ENCODE results near the gene OSBPL6. TPM values are rescaled to one million over a fixed set of nuclear protein-coding genes. Genes with fewer than 3 reads are reported as not detected.

Gene OSBPL6
- total and polyA plus RNA-seq, 9 of the 15 experiments (the other 6 are each of a cell fraction or from before 2014, with no cell fraction given): 3.4 to 12.7 (median 9.3) TPM

DNA sequence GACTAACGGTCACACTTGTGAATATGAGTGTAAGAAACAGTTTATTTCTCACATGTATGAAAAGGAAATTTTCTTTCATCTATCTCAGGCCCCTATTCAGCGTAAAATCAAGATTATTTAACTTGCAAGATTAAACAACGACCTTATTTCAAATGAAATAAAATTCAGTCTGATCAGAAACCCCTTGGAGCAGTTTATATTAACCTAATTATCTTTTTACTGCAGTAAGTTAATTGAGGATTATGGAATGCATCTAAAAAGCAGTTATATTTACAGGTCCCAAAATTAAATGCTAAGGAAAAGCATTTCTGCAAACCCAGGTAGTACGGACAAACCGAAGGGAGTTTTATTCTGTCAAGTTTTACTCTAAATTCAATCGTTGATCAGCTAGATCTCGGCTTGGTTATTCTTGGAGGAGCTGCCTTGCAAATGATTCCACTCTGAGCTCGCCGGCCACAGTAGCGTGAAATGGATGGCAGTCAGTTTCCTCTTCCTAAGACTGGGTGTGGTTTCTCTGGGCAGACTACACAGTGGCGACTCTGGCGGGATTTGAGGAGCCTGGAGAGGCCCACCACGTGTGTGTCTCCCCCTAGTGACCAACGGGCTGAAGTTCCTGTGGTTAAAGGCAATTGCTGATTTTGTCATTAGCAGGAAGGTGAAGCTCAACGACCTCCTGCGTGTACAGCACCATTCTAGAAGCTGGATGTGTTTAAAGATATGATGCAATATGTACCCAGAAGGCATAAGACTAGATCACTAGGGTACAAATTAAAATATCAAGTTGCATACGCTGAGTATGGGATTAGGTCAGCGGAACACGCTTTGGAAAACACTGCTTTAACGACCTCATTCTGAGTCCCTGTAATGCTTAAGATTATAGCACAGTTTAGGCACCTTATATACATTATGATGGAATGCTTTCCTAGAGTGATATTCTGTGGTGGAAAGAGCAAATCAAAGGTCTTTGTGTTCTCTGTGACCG lies 220.2 kb downstream of the OSBPL6 start (continued):
- TF ChIP-seq MTA1 (IDR thresholded peaks at IDR 0.05; ENCODE audit: borderline replicate concordance): peak; percentile 62; the same call in 1 of the 2 replicates
- TF ChIP-seq, protein P1, sequence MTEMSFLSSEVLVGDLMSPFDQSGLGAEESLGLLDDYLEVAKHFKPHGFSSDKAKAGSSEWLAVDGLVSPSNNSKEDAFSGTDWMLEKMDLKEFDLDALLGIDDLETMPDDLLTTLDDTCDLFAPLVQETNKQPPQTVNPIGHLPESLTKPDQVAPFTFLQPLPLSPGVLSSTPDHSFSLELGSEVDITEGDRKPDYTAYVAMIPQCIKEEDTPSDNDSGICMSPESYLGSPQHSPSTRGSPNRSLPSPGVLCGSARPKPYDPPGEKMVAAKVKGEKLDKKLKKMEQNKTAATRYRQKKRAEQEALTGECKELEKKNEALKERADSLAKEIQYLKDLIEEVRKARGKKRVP (CRISPR knock-in tag; IDR thresholded peaks at IDR 0.05): peak; percentile 97
- TF ChIP-seq NR4A1 (CRISPR knock-in tag; IDR thresholded peaks at IDR 0.05): no peak
- TF ChIP-seq NR4A1 (tag; IDR thresholded peaks at IDR 0.05): no peak
- TF ChIP-seq SP1 (CRISPR knock-in tag; IDR thresholded peaks at IDR 0.05): peak; percentile 81
- TF ChIP-seq ZNF766 (CRISPR knock-in tag; conservative IDR thresholded peaks at IDR 0.05): peak; percentile 60
- no peak for TF ChIP-seq MIER1 (IDR thresholded peaks at IDR 0.05; ENCODE audit: low read depth)
- TF ChIP-seq ZFX (CRISPR knock-in tag; IDR thresholded peaks at IDR 0.05): no peak; the same call in 1 of the 2 replicates
- TF ChIP-seq, protein P2, sequence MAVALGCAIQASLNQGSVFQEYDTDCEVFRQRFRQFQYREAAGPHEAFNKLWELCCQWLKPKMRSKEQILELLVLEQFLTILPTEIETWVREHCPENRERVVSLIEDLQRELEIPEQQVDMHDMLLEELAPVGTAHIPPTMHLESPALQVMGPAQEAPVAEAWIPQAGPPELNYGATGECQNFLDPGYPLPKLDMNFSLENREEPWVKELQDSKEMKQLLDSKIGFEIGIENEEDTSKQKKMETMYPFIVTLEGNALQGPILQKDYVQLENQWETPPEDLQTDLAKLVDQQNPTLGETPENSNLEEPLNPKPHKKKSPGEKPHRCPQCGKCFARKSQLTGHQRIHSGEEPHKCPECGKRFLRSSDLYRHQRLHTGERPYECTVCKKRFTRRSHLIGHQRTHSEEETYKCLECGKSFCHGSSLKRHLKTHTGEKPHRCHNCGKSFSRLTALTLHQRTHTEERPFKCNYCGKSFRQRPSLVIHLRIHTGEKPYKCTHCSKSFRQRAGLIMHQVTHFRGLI (CRISPR knock-in tag; IDR thresholded peaks at IDR 0.05): 0 out of 2 replicates have a peak, but pooled peaks have one; percentile 34
- TF ChIP-seq CBX2 (IDR thresholded peaks at IDR 0.05; ENCODE audit: insufficient read depth, low read length, poor library complexity, severe bottlenecking): no peak
- peak in 1 of 2 experiments; percentile 87; a peak in 2 of 4 replicates for TF ChIP-seq ARNT (IDR thresholded peaks at IDR 0.05)
- TF ChIP-seq, protein P3, sequence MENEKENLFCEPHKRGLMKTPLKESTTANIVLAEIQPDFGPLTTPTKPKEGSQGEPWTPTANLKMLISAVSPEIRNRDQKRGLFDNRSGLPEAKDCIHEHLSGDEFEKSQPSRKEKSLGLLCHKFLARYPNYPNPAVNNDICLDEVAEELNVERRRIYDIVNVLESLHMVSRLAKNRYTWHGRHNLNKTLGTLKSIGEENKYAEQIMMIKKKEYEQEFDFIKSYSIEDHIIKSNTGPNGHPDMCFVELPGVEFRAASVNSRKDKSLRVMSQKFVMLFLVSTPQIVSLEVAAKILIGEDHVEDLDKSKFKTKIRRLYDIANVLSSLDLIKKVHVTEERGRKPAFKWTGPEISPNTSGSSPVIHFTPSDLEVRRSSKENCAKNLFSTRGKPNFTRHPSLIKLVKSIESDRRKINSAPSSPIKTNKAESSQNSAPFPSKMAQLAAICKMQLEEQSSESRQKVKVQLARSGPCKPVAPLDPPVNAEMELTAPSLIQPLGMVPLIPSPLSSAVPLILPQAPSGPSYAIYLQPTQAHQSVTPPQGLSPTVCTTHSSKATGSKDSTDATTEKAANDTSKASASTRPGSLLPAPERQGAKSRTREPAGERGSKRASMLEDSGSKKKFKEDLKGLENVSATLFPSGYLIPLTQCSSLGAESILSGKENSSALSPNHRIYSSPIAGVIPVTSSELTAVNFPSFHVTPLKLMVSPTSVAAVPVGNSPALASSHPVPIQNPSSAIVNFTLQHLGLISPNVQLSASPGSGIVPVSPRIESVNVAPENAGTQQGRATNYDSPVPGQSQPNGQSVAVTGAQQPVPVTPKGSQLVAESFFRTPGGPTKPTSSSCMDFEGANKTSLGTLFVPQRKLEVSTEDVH (IDR thresholded peaks at IDR 0.05; ENCODE audit: low read depth, partially characterized antibody): peak; percentile 77
- peak; percentile 83 for TF ChIP-seq E2F3 (CRISPR knock-in tag; IDR thresholded peaks at IDR 0.05)
- no peak for TF ChIP-seq MBD2 (IDR thresholded peaks at IDR 0.05; ENCODE audit: borderline replicate concordance, low read depth)
- TF ChIP-seq, protein P4, sequence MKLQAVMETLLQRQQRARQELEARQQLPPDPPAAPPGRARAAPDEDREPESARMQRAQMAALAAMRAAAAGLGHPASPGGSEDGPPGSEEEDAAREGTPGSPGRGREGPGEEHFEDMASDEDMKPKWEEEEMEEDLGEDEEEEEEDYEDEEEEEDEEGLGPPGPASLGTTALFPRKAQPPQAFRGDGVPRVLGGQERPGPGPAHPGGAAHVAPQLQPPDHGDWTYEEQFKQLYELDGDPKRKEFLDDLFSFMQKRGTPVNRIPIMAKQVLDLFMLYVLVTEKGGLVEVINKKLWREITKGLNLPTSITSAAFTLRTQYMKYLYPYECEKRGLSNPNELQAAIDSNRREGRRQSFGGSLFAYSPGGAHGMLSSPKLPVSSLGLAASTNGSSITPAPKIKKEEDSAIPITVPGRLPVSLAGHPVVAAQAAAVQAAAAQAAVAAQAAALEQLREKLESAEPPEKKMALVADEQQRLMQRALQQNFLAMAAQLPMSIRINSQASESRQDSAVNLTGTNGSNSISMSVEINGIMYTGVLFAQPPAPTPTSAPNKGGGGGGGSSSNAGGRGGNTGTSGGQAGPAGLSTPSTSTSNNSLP (IDR thresholded peaks at IDR 0.05; ENCODE audit: borderline replicate concordance, low read depth, low read length): peak; percentile 83; the same call in 1 of the 2 replicates
- peak; percentile 96 to 97 for TF ChIP-seq RAD21 (CRISPR knock-in tag; conservative IDR thresholded peaks at IDR 0.05 in 1 of 2, IDR thresholded peaks at IDR 0.05 in 1 of 2)
- no peak for TF ChIP-seq NELFE (IDR thresholded peaks at IDR 0.05; ENCODE audit: insufficient read depth, insufficient read length)
- TF ChIP-seq MXI1 (IDR thresholded peaks at IDR 0.05; ENCODE audit: low read depth, low read length): no peak
- no peak for TF ChIP-seq ZNF717 (CRISPR knock-in tag; IDR thresholded peaks at IDR 0.05)
- TF ChIP-seq ZNF764 (CRISPR knock-in tag; IDR thresholded peaks at IDR 0.05; ENCODE audit: low read depth): no peak
